SIG-M5 treated with dmso at 0.1 percent for 504 hours (cell line): ENCODE data around the gene KREMEN2.
"Not testable (repeated sequence)": the region's sequence is repeated elsewhere in the genome, so short reads cannot be mapped to it uniquely, and the experiment has no call there.

Experiments used
- DNase-seq: peaks from one replicate; lab custom pipeline; 2025; ENCODE audit not compliant: unreplicated experiment; lab: John Stamatoyannopoulos, UW

The KREMEN2 gene, protein sequence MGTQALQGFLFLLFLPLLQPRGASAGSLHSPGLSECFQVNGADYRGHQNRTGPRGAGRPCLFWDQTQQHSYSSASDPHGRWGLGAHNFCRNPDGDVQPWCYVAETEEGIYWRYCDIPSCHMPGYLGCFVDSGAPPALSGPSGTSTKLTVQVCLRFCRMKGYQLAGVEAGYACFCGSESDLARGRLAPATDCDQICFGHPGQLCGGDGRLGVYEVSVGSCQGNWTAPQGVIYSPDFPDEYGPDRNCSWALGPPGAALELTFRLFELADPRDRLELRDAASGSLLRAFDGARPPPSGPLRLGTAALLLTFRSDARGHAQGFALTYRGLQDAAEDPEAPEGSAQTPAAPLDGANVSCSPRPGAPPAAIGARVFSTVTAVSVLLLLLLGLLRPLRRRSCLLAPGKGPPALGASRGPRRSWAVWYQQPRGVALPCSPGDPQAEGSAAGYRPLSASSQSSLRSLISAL

DNA sequence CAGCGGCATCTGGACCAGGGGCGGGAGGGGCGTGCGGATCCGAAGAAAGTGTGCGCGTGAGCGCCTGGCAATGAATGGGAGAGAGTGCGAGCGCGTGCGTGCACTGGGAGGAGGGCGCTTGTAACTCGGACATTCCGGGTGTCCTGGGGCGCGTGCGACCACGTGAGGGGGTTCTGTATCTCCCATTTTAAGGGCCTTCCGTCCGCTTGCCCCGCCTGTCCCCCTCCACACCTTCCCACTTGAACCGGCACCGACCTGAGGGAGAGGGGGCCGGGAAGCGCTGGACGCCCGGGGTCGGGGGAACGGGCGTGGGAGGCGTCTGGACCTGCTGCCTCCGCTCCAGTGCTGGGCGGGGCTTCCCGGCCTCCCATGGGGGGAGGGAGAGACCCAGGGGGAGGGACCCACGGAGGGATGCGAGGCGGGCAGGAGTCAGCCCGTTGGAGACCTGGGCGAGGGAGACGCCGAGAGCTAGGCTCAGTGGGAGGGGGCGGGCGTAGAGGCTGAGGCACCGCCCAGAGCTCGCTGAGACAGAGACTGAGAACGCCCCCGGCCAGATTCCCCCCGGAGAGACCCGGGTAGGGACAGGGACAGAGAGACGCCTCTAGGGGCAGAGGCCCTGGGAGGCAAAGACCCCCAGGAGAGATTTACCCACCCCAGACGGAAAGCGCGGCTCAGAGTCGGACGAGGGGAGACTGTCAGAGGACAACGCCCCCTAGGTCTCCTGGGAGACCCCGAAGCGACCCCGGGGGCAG lies at the start of gene KREMEN2:
KREMEN2 (plus strand) TSS at position 553 of the 752 bp plus-strand sequence. CDS start 246 bp downstream, outside the sequence.
- peak; percentile 15 for DNase-seq

DNA sequence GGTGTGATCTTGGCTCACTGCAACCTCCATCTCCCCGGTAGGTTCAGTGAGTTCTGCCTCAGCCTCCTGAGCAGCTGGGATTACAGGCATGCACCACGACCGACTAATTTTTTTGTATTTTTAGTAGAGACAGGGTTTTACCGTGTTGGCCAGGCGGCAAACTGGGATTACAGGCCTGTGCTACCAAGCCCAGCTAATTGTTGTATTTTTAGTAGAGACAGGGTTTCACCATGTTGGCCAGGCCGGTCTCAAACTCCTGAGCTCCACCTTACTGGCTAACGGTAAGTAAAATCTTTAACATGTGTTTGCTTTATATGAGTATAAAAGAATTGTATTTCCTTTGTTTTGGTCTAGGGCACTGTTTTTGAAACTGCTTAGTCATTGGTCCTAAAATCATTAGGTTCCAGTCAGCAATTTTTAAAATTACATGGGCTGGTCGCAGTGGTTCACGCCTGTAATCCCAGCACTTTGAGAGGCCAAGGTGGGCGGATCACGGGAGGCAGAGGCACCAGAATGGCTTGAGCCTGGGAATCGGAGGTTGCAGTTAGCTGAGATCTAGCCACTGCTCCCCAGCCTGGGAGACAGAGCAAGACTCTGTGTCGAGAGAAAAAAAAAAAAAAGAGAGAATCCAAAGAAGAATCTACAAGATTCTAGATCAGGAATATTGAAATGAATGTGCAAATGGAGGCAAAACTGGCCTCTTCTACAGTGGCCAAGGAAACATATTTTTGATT lies 48.7 kb upstream of the KREMEN2 start:
- no peak for DNase-seq

DNA sequence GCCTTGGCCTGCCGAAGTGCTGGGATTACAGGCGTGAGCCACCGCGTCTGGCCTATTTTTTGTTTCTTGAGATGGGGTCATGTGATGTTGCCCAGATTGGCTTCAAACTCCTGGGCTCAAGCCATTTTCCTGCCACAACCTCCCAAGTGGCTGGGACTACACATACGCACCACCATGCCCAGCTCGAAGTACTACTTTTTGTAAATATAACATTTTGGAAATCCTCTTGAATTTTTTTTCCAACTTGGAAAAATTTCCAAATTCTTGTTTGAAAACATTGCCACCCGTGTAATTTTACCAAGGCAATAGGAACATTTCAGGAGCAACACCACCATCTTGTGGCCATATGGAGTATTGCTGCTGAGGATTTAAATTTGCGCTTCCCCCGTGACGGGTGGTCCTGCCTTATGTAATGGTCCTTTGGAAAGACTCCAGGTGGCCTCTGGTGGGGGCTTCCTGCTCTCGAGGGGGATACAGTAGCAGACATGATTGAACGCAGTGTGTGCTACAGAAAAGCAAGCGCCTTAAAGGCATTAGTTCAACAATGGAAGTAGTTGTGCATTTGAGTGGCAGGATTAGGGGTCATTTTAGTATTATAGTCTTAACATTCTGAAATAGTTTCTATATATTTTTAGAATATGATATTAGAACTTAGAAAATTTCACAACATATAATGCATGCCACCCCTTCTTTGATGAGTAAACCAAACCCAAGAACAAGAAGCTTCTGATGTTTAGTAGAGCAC lies 44.4 kb upstream of the KREMEN2 start:
- DNase-seq: peak; percentile 49

GRCh38 chr16:2923481-2923880 lies 40.6 kb upstream of the KREMEN2 start:
- no peak for DNase-seq

DNA sequence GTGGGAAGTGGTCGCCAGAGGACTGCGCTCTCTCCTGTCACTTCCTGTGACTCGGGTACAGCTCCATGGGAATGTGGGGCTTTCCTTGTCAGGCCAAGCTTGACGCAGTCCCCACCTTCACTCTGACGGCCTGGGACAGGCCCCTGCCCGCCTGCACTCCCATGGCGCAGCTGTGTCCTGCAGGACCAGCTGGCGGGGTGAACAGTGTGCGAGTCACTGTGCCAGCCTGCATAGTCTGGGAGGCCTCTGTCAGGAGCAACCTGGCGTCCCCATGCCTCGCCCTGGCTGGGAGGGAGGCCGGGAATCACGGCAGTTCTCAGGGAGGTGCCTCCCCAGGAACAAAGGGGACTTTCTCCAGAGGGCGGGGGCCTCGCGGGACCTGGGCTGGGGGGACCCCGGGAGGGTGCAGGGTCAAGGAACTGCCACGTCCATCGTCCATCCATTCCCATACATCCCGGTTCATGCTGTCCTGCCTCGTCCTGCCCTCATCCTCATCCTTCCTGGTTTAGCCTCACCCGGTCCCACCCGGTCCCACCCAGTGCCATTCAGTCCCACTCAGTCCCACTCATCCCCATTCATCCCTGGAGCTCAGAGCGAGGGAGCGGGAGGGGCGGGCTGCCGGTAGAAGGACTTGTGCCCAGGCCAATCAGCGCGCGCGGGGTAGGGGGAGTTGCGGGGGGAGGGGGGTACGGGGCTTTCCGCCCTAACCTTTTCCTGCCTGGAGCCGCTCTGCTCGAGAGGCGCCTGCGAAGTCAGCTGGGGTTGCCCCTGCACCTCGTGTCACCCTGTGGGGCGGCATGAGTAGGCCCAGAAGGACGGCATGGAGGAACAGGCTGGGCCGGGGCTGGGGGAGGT lies 38.9 kb upstream of the KREMEN2 start:
- no peak for DNase-seq

DNA sequence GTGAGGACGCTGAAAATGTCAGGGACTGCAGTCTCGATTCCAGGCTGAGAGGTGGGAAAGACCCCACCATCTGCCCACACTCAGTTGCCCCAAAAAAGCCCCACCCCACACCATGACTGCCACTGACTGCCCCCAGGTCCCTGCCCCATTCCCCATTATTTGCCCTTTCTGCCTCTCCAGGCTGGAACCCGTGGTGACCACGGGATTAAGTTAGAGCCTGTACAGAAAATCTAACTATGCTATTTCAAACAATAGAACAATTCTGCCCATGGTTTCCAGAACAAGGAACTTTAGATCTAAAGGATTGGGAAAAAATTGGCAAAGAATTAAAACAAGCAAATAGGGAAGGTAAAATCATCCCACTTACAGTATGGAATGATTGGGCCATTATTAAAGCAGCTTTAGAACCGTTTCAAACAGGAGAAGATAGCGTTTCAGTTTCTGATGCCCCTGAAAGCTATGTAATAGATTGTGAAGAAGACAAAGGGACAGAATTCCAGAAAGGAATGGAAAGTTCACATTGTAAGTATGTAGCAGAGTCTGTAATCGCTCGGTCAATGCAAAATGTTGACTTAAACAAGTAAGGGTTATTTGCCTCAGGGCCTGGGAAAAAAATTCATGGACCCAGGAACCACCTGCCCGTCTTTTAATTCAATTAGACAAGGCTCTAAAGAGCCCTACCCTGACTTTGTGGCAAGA lies 38.0 kb upstream of the KREMEN2 start:
- DNase-seq: no peak

- no peak for DNase-seq
These were observed 37.5 kb upstream of the KREMEN2 start for GRCh38 chr16:2926650-2926999.

DNA sequence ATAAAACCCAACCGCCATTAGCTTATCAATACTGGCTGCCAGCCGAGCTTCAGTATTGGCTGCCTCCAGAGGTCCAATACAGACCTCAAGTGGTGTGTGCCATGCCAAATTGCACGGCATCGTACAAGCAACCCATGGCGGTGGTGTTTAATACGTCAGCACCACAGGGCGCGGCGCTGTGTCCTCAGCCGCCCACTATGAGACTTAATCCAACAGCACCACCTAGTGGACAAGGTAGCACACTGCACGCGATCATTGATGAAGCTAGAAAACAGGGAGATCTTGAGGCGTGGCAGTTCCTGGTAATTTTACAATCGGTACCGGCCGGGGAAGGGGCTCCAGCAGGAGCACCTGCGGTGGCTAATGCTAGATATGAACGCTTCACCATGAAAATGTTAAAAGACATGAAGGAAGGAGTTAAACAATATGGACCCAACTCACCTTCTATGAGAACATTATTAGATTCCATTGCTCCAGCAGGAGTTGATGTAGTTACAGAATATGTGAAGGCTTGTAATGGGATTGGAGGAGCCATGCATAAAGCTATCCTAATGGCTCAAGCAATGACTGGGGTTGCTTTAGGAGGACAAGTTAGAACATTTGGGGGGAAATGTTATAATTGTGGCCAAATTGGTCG lies 36.9 kb upstream of the KREMEN2 start:
- peak; percentile 77 for DNase-seq

DNA sequence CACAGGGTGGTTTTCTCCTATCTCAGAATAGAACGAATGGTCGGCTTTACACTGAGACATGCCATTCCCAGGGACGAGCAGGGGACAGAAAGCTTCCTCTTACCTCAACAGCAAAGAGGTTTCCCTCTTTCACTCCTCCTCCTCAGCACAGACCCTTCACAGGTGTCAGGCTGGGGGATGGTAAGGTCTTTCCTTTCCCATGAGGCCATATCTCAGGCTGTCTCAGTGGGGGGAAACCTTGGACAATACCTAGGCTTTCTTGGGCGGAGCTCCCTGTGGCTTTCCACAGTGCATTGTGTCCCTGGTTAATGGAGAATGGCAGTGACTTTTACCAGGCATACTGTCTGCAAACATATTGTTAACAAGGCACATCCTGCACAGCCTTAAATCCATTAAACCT lies 35.9 kb upstream of the KREMEN2 start:
- not testable (repeated sequence) for DNase-seq

- DNase-seq: no peak
These were observed 35.3 kb upstream of the KREMEN2 start for GRCh38 chr16:2928796-2929195.

DNA sequence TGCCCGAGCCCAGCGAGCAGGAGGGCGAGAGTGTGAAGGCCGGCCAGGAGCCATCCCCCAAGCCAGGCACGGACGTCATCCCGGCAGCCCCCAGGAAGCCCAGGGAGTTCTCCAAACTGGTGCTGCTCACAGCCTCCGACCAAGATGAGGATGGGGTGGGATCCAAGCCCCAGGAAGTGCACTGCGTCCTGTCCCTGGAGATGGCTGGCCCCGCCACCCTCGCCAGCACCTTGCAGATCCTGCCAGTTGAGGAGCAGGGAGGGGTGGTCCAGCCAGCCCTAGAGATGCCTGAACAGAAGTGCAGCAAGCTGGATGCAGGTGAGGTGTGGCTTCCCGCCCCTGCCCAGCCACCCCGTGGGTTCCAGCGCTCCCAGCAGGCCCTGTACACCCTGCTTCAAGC lies 34.4 kb upstream of the KREMEN2 start:
- no peak for DNase-seq

GRCh38 chr16:2930236-2930635 lies 33.8 kb upstream of the KREMEN2 start:
- DNase-seq: no peak

DNA sequence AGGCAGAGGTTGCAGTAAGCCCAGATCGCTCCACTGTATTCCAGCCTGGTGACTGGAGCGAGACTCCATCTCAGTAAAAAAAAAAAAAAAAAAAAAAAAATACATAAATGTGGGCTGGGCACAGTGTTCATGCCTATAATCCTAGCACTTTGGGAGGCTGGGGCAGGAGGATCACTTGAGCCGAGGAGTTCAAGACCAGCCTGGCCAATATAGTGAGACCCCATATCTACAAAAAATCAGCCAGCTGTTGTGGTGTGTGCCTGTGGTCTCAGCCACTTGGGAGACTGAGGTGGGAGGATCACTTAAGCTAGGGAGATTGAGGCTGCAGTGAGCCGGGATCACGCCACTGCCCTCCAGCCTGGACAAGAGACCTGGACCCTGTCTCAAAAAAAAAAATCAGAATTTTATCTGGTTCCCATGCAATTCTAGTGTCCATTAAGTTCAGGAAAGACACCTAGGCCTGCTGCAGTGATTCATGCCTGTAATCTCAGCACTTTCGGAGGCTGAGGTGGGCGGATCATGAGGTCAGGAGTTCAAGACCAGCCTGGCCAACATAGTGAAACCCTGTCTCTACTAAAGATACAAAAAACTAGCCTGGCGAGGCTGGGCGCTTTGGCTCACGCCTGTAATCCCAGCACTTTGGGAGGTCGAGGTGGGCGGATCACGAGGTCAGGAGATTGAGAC lies 32.7 kb upstream of the KREMEN2 start:
- DNase-seq: not testable (repeated sequence)

DNA sequence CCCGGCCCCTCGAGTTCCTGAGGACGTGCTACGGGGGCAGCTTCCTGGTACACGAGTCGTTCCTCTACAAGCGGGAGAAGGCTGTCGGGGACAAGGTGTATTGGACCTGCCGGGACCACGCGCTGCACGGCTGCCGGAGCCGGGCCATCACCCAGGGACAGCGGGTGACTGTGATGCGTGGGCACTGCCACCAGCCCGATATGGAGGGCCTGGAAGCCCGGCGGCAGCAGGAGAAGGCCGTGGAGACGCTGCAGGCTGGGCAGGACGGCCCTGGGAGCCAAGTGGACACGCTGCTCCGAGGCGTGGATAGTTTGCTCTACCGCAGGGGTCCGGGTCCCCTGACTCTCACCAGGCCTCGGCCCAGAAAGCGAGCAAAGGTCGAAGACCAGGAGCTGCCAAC lies 30.9 kb upstream of the KREMEN2 start:
- DNase-seq: no peak

GRCh38 chr16:2933701-2934100 lies 30.4 kb upstream of the KREMEN2 start:
- DNase-seq: no peak

DNA sequence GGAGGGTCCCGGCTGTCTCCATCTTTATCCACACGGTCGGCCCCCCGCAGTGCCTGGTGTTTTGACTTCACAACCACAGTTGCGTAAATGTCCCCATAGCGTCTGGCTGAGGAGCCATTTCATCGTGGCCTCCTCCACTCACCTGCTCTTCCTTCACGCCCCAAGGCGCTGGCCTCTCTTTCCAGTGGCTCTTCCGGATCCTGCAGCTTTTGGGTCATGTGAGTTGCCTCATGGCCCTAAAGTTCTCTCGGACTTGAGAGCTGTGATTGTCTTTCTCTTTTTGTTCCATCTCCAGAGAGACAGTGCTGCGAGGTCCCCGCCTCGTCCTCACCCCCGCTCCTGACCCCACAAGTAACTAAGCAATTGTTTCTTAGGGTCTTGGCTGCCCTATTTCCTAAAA lies 29.6 kb upstream of the KREMEN2 start:
- DNase-seq: no peak

DNA sequence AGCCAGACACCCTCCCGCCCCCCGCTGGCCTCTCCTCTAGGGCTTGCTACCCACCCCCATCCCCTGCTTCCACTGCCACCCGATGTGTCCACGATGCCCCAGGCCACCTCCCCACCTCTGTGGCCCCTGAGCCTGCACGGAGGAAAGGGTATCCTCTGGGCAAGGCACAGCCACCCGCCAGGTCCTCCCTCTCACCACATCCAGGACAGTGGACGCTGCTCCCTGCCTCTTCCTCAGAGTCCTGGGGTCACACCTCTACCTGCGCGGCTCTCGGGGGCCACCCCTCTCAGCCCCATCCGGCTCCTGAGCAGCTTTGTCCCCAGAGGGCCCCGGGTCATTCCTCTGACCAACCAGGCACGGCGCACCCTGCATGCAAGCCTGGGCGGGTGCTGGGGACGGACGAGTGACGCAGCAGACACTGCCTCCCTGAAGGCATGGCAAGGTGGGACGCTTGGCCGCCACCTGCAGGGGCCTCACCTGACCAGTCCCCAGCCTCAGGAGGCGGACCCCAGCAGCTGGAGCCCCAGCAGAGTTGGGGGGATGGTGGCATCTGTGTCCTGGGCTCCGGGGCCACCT lies 27.6 kb upstream of the KREMEN2 start:
- no peak for DNase-seq

DNA sequence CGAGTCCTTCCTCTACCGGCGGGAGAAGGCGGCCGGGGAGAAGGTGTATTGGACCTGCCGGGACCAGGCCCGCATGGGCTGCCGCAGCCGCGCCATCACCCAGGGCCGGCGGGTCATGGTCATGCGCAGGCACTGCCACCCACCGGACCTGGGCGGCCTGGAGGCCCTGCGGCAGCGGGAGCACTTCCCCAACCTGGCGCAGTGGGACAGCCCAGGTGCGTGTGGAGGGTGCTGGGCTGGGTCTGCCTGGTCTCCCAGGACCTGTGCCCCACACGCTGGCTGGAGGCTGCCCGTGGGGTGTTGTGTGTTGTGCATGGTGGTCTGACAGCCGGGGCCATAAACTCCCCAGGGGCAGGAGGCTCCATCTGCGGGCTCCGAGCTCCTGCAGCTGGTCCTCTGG lies 26.9 kb upstream of the KREMEN2 start:
- no peak for DNase-seq
